ENCODE results near the gene PRSS33. TPM values are rescaled to one million over a fixed set of nuclear protein-coding genes. Genes with fewer than 3 reads are reported as not detected.

PRSS33 gene
- polyA plus RNA-seq, 1 donor = not detected

DNA sequence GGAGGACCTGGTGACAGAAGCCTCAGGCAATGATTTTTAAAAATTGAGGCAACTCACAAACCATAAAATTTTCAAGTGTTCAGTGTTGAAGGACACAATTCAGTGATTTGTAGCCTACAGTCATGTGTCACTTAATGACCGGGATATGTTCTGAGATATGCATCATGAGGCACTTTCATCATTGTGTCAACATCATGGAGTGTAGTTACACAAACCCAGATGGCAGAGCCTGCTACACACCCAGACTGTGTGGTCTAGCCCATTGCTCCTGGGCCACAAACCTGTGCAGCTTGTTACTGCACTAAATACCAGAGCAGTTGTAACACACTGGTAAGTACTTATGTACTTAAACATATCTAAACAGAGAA, 12.5 kb upstream of the PRSS33 start:
- DNase-seq (ENCODE audit: low read depth) = no peak

DNA sequence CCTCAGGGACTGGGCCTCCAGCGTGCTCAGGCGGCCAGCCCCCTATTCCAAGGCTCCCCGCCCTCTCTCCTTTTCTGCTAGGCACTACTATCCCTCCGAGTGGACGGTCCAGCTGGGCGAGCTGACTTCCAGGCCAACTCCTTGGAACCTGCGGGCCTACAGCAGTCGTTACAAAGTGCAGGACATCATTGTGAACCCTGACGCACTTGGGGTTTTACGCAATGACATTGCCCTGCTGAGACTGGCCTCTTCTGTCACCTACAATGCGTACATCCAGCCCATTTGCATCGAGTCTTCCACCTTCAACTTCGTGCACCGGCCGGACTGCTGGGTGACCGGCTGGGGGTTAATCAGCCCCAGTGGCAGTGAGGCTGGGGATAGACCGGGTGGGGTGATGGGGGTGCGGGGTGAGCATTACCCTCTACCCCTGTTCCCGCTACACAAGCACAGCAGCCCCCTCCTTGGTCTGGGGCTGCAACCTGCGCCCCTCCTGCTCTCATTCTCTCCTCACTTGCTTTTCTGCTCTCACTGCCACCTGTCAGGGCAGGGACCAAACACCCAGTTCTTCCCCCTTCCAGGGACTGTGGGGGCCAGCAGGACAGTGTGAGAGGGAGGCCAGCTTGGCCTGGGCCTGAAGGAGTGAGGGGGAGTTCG, 12.0 kb upstream of the PRSS33 start:
- no peak for DNase-seq (ENCODE audit: low read depth)

DNA sequence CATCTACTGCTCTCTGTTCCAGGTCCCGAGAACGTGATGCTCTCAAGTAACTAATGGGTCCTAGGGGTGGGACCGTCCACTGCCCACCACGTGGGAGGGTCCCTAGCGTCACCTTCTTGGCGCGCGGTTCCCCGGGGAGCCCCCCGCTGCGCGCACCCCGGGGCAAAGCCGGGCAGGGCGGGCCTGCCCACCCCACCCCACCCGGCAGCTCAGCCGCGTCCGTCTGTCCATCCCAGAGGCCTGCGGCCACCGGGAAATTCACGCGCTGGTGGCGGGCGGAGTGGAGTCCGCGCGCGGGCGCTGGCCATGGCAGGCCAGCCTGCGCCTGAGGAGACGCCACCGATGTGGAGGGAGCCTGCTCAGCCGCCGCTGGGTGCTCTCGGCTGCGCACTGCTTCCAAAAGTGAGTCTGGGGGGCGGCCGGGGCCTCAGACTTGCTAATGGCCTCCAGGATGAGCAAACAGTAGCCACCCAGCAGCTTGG, 11.4 kb upstream of the PRSS33 start:
- no peak for DNase-seq (ENCODE audit: low read depth)

DNA sequence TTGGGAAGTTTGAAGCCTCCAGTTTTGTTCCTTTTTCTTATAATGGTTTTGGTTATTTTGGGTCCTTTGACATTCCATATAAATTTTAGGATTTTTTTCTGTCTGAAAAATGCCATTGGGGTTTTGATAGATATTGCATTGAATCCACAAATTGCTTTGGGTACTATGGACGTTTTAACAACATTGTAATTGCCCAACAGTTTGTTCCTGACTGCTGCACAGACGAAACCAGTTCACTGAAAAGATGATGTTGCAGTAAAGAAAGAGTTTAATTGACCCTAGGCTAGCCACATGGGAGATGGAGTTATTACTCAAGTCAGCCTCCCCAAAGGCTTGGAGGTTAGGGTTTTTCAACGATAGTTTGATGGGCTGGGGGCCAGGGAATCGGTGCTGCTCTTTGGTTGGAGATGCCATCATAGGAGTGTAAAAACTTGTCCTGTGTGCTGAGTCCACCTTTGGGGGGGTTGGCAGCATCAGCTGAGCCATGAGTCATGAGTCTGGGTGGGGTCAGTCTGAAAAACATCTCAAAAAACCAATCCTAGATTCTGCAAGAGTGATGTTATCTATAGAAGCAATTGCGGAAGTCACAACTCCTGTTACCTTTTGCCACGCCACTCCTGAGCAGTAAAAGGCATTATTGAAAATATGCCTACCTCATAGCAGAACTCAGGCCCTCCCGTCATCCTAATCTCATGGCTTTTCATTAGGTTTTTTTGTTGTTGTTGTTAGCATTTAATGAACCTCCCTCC, 8.2 kb upstream of the PRSS33 start:
- DNase-seq (ENCODE audit: low read depth) = no peak

DNA sequence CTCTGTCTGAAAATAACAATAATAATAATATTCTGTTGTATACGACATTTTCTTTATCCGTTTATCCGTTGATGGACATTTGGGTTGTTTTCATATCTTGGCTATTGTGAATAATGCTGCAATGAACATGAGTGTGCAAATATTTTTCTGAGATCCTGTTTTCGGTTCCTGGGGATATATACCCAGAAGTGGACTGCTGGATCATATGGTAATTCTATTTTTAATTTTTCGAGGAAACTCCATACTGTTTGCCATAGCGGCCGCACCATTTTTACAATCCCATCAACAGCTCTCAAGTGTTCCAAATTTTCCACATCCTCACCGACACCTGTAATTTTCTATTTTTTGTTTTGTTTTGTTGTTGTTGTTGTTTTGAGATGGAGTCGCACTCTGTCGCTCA, 5.6 kb upstream of the PRSS33 start:
- no peak for DNase-seq (ENCODE audit: low read depth)

DNA sequence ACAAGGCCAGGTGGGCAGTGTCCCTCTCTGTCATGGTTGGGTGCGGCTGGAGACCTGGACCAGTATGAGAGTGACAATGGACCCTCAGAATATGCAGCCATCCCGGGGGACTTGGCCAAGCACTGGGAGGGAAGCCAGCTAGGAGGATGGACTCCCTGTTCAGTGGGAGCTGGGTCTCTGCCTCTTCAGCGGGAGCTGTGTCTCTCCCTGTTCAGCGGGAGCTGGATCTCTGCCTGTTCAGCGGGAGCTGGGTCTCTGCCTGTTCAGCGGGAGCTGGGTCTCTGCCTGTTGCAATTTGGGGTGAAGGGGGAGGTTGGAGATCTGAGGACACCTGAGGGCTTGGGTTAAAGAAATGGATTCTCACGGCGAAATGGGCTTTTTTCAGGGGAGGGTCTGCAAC, 3.8 kb upstream of the PRSS33 start:
- no peak for DNase-seq (ENCODE audit: low read depth)

DNA sequence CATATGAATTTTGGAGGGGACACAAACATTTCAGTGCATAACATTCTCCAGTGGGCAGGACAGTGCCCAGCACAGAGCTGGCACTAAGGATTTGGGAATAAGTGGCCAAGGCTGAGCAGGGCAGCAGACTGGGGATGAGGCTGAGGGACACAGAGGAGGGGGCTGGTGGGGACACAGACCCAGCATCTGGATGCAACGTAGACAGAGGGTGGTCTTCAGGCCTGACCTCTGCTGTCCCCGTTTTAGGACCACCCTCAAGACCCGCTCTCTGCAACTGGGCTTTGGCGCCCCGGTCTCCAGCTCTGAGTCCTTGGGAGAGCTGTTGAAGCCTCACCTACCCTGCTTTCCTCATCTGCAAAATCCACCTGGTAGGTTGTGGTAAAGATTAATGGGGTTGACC, 3.3 kb upstream of the PRSS33 start:
- no peak for DNase-seq (ENCODE audit: low read depth)

DNA sequence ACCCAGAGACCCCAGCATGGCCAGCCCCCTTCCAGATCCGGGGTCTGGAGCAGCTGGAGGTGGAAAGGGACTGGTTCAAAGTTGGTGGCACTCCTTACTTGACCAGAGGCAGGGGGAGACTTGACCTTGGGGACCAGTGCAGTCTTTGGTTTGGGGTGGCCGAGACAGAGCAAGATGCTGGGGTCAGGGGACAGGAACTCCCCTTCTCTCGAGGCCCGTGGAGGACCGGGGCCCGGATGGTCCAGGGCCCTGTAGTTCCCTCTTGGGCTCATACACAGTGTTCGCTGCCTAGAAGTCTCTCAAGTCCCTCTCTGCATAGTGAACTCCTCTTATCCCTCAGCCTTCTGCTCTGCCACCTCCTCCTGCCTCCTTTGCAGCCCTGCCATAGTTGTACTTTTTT, 601 bp upstream of the PRSS33 start:
- no peak for DNase-seq (ENCODE audit: low read depth)

DNA sequence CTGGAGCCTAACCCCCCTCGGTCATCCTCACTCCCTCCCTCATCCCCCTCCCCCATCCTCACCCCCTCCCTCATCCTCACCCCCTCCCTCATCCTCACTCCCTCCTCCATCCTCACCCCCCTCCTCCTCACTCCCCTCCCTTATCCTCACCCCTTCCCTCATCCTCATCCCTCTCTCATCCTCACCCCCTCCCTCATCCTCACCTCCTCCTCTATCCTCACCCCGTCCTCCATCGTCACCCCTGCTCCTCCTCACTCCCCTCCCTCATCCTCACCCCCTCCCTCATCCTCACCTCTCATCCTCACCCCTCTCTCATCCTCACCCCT, 571 bp downstream of the PRSS33 start:
- no peak for DNase-seq (ENCODE audit: low read depth)

DNA sequence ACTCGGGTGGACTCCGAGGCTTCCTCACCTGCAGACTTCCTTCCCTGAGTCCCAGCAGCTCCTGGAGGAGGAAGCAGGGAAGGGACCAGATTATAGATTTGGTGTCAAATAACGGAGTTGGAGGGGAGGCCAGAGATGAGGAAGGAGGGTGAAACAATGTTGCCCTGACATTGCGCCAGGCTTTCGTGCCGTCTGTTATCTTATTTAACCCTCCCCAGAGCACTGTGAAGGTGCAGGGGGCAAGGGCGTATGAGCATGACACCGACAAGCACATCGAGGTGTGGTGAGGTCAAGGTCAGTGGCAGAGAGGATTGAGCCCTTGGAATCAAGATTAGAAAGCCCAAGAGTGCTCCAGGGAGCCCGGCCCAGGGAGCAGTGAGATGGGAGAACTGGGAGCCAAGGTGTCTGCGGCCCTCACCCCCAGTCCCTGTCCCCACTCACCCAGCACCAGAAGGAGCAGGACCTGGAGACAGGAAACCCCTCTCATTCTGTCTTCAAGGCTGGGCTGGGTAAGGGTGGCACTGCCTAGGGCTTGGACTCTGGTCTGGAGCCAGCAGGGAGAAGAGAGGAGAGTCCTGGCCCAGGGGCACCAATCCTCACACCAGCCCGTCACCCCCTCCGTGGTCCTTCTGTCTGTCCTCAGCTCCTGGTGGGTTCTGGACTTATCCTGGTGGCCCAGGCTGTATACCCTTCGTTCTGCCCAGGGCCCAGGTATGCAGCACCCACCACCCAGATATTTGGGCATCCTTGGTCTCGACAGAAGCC, 1.1 kb downstream of the PRSS33 start:
- no peak for DNase-seq (ENCODE audit: low read depth)

DNA sequence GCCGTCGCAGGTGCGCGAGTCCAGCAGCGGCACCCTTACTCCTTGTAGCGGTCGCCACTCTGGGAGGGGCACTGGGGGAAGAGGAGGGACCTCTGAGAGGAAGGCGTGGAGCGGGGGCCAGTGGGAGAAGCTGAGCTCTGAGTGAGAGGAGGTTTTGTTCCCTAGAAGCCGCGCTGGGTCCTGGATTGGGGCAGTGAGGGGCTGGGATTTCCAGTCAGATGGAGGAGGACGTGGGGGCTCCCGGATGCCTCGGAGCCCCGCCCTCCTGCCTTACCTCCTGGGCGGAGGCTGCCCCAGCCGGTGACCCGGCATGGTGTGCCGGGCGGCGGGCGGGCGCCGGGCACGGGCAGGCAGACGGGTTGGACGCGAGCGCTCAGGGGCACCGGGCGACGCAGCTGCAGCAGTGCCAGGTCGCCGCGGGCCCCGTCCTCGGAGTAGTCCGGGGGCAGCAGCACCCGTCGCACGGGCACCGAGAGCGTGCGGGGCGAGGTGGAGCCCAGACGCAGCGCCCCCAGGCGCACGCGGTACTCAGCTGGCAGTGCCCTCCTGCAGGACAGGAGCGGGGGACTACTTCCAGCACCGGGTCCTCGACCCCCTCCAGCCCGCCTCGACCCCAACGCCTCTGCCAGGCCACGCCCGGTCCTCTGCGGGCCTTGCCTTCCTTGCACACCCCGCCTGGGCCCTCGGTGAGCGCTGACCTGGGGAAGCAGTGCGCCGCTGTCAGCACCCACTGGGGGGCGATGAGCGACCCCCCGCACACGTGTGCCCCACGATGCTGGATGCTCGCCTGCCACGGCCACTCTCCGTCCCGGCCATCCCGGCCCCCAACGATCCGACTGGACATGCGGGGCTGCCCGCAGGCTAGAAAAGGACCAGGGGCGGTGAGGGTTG, 2.0 kb downstream of the PRSS33 start:
- DNase-seq (ENCODE audit: low read depth) = no peak

DNA sequence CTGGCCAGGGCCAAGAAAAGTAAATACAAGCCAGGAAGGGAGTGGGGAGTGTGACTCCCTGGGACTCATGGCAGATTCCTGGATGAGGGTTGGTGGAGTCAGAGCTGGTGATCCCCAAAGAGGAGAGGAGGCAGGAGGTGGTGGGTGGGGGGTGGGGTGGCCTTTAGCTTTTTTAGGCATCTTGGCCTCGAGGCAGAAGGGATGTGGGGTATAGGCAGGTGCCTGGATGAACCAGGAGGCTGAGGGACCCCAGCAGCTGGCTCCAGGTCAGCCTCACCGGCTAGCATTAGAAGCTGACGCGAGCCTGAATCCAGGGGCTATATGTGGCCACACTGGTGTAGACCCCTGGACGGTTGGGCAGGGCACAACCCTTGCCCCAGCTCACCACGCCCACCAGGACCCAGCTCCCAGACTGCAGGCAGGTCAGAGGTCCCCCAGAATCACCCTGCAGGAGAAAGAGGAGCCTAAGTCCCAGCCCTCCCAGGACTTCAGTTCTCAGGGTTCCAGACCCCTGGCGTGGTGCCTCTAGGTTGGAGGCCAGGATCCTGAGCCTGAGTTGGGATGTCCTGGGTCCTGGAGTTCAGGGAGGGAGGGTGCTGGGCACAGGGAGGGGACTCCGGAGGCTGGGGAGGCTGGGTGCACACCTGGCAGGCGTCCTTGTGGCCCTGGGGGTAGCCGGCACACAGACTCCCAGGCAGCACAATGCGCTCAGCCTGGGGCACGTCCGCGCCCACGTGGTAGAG, 2.8 kb downstream of the PRSS33 start:
- DNase-seq (ENCODE audit: low read depth) = no peak

DNA sequence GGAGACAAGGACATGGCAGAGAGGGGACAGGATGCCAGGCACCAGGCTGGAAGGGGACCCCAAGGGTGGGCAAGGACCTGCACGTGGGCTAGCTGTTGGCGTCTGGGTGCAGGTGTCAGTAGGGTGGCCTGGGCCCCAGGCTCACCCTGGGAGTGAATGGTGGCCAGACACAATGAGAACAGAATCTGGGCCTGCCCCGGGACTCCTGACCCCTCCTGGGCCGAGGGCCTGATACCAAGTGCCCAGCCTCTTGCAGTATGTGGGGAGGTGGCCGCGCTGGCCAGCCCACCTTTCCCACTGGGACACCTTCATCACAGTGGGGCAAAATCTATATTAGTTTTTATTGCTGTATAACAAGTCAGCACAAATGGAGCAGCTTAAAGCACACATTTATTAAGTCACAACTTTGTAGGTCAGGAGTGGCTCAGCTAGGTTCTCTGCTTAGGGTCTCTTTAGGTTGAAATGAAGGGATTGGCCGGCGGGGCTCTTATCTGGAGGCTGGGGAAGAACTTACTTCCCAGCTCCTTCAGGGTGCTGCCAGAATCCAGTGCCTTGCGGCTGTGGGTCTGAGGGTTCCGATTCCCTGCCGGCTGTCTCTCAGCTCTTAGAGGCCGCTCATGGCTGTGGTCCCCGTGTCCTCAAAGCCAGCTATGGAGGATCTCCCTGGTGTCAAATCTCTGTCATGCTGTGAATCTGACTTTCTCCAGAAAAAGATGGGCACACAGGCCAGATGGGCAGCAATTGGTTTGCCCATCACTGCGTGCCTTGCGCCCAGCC, 3.6 kb downstream of the PRSS33 start:
- no peak for DNase-seq (ENCODE audit: low read depth)

DNA sequence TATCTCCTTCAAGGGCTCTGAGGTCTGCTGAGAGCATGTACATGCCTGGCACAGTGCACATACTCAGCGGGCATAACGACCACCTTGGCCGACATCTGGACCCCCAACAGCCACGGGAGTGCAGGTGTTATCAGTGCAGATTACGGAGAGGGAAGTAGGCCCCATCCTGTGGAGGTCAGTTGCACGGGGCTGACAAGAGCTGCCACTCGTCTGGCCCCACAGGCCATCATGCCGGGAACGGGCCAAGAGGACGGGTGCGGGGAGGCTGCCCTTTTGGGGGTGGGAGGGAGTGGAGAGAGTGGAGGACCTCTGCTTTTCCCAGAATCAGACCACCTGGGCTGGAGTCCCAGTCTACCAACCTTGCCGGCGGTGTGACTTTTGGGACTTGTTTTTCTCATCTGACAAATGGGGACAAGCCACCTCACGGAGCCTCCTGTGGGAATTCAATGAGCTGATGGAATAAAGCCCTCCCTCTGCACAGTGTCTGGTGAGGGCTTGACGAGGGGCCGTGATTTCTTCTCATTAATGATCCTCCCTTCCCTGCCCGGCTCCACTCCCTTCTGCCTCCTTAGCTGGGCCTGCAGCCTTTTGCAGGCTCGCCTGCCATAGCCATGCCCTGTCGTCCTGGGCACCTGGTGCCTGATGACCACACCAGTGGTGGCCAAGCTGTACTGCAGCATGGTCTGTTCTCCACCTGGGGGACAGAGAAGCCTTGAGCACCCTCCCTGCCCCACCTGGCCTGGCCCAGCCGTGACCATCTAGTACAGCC, 4.6 kb downstream of the PRSS33 start:
- DNase-seq (ENCODE audit: low read depth) = no peak

DNA sequence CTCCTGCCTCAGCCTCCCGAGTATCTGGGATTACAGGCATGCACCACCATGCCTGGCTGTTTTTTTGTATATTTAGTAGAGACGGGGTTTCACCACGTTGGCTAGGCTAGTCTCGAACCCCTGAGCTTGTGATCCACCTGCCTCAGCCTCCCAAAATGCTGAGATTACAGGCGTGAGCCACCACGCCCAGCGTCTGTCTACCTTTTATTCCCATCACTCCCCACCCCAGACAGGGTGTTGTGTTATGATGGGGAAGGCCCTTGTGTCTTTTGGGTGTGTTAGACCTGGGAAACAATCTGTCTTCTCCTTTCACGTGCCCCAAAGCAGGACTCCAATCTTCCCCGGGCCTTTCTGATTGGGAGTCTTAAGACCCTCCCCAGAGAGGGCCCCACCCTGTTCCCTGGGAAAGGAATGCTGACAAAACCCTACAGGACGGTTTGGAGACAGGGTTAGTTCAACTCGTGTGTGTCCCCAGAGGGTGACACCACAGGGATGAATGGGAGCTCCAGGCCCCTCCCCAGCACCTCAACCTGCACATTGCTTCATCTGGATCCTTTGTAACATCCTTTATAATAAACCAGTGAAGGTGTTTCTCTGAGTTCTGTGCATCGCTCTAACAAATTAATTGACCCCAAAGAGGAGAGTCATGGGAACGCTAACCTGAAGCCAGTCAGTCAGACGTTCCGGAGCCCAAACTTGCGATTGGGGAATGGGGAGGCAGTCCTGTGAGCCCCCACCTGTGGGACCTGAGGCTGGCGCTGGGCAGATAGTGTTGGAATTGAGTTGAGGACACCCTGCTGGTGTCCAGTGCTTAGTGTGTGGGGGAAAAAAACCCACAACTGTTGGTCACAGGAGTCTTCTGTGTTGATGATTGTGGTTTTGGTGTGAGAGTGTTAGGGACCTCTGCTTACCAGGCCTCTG, 7.1 kb downstream of the PRSS33 start:
- DNase-seq (ENCODE audit: low read depth) = no peak

DNA sequence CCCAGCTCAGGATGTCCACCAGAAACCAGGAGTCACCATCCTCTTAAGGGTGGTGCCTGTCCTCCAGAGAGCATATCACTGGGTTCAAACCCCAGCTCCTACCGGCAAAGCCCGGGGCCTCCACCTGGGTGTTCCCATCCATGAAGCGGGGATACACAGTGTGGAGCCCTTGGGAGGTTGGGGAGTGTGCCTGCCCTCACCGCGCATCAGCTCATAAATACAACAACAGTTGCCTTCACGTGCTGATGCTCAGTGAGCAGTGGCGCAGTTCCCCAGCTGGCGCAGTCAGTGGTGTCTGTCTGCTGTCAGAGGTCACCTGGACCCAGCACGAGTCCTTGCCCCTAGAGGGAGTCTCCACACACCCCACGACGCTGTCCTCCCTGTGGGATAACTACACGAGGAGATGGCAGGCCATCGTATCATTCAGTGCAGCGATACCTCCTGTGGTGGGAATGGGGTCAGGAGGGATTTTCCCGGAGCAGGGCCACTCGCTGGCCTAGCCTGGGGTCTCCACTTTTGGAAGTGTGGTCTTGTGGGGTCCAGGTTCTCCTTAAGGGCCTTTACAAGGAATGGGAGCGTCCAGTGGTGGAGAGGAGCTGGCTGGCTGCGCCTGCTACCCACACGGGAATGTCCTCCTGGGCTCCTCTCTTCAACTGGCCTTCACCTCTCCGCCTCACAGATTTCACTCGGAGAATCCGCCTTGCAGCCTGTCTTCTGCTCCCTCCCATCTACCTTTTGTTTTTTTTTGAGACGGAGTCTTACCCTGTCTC, 8.0 kb downstream of the PRSS33 start:
- DNase-seq (ENCODE audit: low read depth) = no peak

DNA sequence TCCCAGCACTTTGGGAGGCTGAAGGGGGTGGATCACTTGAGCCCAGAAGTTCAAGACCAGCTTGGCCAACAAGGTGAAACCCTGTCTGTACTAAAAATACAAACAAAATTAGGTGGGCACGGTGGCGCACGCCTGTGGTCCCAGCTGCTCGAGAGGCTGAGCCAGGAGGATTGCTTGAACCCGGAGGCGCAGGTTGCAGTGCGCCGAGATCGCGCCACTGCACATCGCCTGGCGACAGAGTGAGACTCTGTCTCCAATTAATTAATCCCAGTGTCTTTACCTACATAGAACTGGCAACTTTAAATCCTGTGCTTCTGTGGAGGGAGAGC, 8.8 kb downstream of the PRSS33 start:
- DNase-seq (ENCODE audit: low read depth) = no peak
